HG03095 (cell line): ENCODE measurements around the gene TCTN3.
"Not testable (repeated sequence)": the region's sequence is repeated elsewhere in the genome, so short reads cannot be mapped to it uniquely, and the experiment has no call there.

Experiments used
- ATAC-seq: cut with Tn5 transposase; IDR thresholded peaks from one replicate; pipeline ENCODE4 v1.9.1; 2021; ENCODE audit warnings: moderate library complexity; ENCODE audit not compliant: unreplicated experiment

TCTN3 gene, protein sequence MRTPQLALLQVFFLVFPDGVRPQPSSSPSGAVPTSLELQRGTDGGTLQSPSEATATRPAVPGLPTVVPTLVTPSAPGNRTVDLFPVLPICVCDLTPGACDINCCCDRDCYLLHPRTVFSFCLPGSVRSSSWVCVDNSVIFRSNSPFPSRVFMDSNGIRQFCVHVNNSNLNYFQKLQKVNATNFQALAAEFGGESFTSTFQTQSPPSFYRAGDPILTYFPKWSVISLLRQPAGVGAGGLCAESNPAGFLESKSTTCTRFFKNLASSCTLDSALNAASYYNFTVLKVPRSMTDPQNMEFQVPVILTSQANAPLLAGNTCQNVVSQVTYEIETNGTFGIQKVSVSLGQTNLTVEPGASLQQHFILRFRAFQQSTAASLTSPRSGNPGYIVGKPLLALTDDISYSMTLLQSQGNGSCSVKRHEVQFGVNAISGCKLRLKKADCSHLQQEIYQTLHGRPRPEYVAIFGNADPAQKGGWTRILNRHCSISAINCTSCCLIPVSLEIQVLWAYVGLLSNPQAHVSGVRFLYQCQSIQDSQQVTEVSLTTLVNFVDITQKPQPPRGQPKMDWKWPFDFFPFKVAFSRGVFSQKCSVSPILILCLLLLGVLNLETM

GRCh38 chr10:95693668-95694534 is at the start of gene TCTN3:
TCTN3 (minus strand) TSS chr10:95693927; CDS start chr10:95693899, 28 bp downstream.
- ATAC-seq, result peak; percentile 99

- no peak for ATAC-seq
Measured at GRCh38 chr10:95742962-95743535, 49.3 kb upstream of the TCTN3 start.

DNA sequence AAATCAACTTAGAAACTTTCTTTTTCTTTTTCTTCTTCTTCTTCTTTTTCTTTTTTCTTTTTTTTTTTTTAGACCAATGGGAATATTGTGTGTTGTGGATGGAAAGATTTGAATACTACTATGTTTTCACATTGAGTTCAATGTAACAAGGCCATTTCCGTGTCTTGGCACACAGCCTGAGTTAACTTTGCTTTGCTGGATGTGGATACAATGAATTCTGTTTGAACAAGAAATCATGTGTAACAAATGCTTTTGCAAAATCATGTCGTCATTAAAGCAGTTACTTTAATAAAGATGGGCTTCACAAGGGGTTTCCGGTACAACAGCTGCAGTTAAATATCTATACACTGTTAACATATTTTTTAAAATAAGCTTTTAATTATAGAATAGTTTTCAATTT is 48.8 kb upstream of the TCTN3 start:
- ATAC-seq, result no peak

DNA sequence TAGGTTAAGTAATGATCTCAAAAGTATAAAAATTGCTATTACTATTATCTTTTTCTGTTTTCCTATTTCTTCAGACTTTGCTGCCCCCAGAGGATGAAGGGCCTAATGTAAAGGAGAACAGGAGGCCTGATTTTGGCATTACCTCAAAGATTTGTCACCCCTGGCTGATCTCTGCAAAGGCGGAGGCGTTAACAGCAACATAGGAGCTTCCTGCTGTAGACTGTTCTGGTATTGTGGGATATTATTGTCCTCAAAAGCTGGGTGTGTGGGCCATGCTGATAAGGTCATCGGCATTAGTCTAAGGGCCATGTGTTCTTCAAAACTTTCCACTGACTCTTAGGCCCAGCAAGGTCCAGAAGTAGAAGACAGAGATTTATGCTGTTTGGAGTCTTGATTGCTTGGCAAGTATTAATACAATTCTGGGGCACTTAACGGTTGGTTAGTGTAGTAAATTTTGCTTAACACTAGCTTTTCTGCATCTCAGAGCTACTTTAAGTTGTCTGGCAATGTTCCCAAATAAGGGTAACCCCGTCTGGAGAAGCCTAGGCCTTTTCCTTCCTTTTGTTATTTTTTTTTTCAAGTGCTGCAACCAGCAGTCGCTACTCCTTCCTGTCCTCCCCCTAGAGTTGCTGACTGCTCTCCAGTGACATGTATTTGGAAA is 48.2 kb upstream of the TCTN3 start:
- peak; percentile 66 for ATAC-seq

- no peak for ATAC-seq
Measured at GRCh38 chr10:95739056-95739455, 45.3 kb upstream of the TCTN3 start.

- ATAC-seq, result not testable (repeated sequence)
Measured at GRCh38 chr10:95732907-95733306, 39.2 kb upstream of the TCTN3 start.

- no peak for ATAC-seq
Measured at GRCh38 chr10:95730233-95730632, 36.5 kb upstream of the TCTN3 start.

GRCh38 chr10:95729323-95730055 is 35.8 kb upstream of the TCTN3 start:
- ATAC-seq, result no peak

DNA sequence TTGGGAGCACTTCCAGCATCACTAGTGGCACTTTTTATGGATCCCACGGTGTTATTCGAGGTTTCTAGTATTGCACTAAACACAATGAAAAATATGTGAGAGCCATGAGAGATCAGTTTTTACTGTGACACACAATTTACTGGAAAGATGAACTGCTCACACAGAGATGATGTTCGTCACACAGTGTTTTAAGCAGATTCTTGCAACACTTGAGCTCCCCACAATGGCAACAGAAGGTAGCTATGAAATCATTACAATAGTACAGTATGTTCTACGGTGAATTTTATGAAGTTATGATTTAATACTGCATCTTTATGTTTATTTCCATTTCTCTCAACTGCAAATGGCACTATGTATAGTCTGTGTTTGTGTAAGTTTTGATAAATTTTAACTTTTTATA is 34.8 kb upstream of the TCTN3 start:
- no peak for ATAC-seq

- not testable (repeated sequence) for ATAC-seq
Measured at GRCh38 chr10:95722496-95722895, 28.8 kb upstream of the TCTN3 start.

DNA sequence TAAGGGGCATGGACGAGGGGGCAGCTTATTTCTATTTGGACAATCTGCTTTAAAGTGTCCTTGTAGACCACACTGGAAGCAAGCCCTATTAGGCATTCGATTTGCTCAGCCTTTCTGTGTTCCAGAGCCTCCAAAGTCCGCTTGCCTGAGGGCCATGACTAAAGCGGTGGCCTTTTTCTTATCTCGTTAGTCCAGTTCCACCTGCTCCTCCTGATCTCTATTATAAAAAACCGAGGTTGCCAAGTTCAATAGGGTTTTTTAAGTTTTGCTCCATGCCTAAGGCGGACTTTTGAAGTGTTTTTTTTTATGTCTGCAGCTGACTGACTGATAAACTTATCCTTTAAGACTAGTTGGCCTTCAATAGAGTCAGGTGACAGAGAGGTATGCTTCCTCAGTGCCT is 27.0 kb upstream of the TCTN3 start:
- not testable (repeated sequence) for ATAC-seq

DNA sequence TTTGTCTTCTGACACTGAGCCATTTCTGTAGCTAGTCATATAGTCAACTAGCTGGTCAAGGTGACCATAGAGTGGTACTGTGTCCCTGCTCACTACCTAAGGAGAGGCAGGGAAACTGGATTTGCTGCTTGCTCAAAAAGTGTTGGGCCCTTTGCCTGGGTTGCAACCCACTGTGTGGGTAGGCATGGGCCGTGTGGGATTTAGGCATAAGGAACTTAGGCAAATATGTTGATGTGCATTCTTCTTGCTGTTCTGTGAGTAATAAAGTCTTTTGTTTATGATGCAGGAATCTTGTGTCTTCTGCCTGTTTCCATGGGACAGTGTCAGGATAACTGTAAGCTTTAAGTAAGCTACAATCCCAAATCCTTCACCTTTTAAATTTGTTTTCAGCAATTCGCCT is 23.1 kb upstream of the TCTN3 start:
- ATAC-seq, result no peak

GRCh38 chr10:95716466-95716865 is 22.7 kb upstream of the TCTN3 start:
- no peak for ATAC-seq

GRCh38 chr10:95711492-95711891 is 17.8 kb upstream of the TCTN3 start:
- ATAC-seq, result no peak

DNA sequence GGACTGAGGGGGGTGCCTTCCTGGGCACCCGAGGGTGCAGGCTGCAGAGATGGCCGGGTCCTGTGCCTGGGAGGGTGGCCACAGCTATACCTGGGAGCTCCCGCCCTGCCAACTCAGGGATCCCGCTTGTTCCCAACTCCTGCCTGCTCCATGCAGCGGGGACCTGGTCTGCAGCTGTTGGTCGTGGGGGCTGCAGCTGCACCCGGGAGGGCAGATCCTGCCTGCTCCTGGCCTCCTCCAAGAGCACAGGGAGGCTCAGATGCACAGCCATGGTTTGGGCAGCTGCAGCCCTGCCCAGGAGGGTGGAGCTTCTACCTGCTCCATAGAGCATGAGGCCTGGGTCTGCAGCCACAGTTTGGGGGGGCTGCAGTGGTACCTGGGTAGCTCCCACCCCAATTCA is 13.3 kb upstream of the TCTN3 start:
- no peak for ATAC-seq

DNA sequence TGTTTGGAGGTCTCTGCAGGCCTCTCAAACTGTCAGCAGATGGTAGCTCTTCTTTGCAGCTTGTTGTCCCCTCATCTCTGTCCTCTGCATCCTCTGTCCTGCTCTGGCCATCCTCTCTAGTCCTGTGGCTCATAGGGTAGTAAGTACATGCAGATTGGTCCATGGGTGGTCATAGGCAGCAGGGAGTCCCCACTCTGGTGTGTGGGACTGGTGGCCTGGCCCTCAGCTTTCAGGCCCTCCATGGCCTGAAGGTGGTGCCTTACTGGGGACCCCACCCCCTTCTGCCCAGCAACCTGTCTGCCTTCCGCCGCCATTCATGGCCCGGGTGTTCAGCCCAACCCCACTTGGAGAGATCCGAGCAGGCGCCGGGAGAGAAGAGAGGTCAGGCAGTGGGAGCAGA is 12.8 kb upstream of the TCTN3 start:
- no peak for ATAC-seq

DNA sequence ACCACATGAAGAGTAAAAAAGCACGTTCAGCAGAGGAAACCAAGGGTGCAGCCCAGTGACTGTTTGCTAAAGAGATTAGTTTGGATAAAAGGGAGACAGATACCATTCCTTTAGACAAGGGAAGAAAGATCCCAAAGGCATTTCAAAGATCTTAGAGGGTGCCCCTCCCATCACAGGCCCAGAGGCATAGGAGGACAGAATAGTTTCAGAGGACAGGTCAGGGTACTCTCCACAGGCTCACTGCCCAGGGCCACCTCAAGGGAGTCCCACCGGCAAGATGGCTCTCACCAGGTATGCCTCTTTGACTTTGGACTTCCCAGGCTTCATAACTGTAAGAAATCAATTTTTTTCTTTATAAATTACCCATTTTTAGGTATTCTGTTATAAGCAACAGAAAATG is 4.7 kb upstream of the TCTN3 start:
- ATAC-seq, result no peak

DNA sequence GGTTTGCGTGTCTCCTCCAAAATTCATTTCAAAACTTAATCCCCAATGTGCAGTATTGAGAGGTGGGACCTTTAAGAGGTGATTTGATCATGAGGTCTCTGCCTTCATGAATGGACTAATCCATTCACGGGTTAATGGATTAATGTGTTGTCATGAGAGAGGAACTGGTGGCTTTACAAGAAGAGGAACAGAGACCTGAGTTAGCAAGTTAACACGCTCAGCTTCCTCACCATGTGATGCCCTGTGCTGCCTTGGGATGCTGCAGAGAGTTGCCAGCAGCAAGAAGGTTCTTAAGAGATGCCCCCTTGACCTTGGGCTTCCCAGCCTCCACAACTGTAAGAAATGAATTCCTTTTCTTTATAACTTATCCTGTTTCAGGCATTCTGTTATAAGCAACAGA is 3.7 kb upstream of the TCTN3 start:
- ATAC-seq, result no peak

DNA sequence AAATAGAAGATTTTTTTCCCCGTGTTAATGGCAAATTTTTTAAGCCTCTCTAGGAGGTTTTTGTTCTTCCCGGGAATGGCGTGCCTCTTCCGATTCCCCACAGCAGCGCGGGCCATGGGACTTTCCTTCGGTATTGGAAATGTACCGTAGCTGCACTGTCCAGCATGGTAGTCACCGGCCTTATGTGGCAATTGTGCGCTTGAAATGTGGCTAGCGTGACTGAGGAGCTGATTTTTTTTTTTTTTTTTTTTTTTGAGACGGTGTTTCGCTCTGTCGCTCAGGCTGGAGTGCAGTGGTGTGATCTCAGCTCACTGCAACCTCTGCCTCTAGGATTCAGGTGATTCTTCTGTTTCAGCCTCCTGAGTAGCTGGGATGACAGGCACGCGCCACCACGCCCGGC is 938 bp upstream of the TCTN3 start:
- no peak for ATAC-seq

- ATAC-seq, result no peak
Measured at GRCh38 chr10:95693071-95693667, 558 bp downstream of the TCTN3 start.
